Central memory CD8-positive, alpha-beta T cell (primary cell): Measurements from ENCODE around the gene SLC29A3.

Experiments
- ATAC-seq: fragments of 150-1000 bp; cut with Tn5 transposase; replicated peaks from 2 replicates; pipeline ENCODE4 v1.10.0; 2022; ENCODE audit warnings: mild to moderate bottlenecking, moderate FRiP score, moderate number of reproducible peaks; ENCODE audit not compliant: poor library complexity, severe bottlenecking; ENCODE audit errors: extremely low read depth
- DNase-seq, 2 donors: peaks; one replicate each; pipeline ENCODE4 v3.0.0; 2021; ENCODE audit warnings: low spot score in 2 of 2
- H3K27ac Mint-ChIP-seq: one replicate; pipeline ENCODE4 v1.8.0; 2022; ENCODE audit warnings: low read depth, mild to moderate bottlenecking, moderate library complexity, mixed read lengths
- H3K27me3 Mint-ChIP-seq: one replicate; pipeline ENCODE4 v1.8.0; 2022; ENCODE audit warnings: mixed read lengths
- H3K36me3 Mint-ChIP-seq: one replicate; pipeline ENCODE4 v1.8.0; 2022; ENCODE audit warnings: mild to moderate bottlenecking, moderate library complexity, mixed read lengths; ENCODE audit not compliant: insufficient read depth
- H3K4me1 Mint-ChIP-seq: one replicate; pipeline ENCODE4 v1.8.0; 2022; ENCODE audit warnings: mixed read lengths
- H3K4me3 Mint-ChIP-seq: one replicate; pipeline ENCODE4 v1.8.0; 2022; ENCODE audit warnings: mild to moderate bottlenecking, moderate library complexity, mixed read lengths
- H3K9me3 Mint-ChIP-seq: one replicate; pipeline ENCODE4 v1.8.0; 2022; ENCODE audit warnings: mixed read lengths

The SLC29A3 gene

GRCh38 chr10:71338728-71339495 lies 19.9 kb downstream of the SLC29A3 start:
- Mint-ChIP-seq H3K9me3 (no peaks in the 10 kb centered on the region), H3K4me1 (peaks cover 15% of the 10 kb centered on the region), H3K36me3 (peaks cover 14% of the 10 kb centered on the region), H3K27ac (no peak overlapping the region), H3K27me3 (no peaks in the 10 kb centered on the region), H3K4me3 (no peak overlapping the region)
- ATAC-seq, result no peak
- DNase-seq, result no peak

GRCh38 chr10:71339796-71340589 lies 20.9 kb downstream of the SLC29A3 start:
- ATAC-seq (no peak), DNase-seq (no peak)
- peaks cover 15% of the 10 kb centered on the region for H3K4me1 Mint-ChIP-seq
- H3K9me3 Mint-ChIP-seq, result no peaks in the 10 kb centered on the region
- H3K27ac Mint-ChIP-seq, result no peak overlapping the region
- no peak overlapping the region for H3K4me3 Mint-ChIP-seq
- no peaks in the 10 kb centered on the region for H3K27me3 Mint-ChIP-seq
- H3K36me3 Mint-ChIP-seq, result peaks cover 10% of the 10 kb centered on the region

- ATAC-seq (no peak), DNase-seq (no peak)
- H3K9me3 Mint-ChIP-seq, result no peaks in the 10 kb centered on the region
- no peak overlapping the region for H3K27ac Mint-ChIP-seq
- peaks cover 4% of the 10 kb centered on the region for H3K36me3 Mint-ChIP-seq
- peaks cover 13% of the 10 kb centered on the region for H3K4me1 Mint-ChIP-seq
- no peaks in the 10 kb centered on the region for H3K27me3 Mint-ChIP-seq
- H3K4me3 Mint-ChIP-seq, result no peak overlapping the region
Measured at GRCh38 chr10:71342573-71343391, 23.7 kb downstream of the SLC29A3 start.

GRCh38 chr10:71343392-71343773 lies 24.3 kb downstream of the SLC29A3 start:
- no peak overlapping the region for H3K27ac Mint-ChIP-seq
- peaks cover 13% of the 10 kb centered on the region for H3K4me1 Mint-ChIP-seq
- peaks cover 4% of the 10 kb centered on the region for H3K36me3 Mint-ChIP-seq

GRCh38 chr10:71344154-71344925 lies 25.3 kb downstream of the SLC29A3 start:
- no peak overlapping the region for H3K4me3 Mint-ChIP-seq
- H3K4me1 Mint-ChIP-seq, result peaks cover 13% of the 10 kb centered on the region
- peaks cover 4% of the 10 kb centered on the region for H3K36me3 Mint-ChIP-seq
- DNase-seq (no peak), ATAC-seq (no peak)
- H3K9me3 Mint-ChIP-seq, result no peaks in the 10 kb centered on the region
- H3K27me3 Mint-ChIP-seq, result no peaks in the 10 kb centered on the region
- no peak overlapping the region for H3K27ac Mint-ChIP-seq

More at GRCh38 chr10:71343392-71343773, 24.3 kb downstream of the SLC29A3 start:
- no peak for DNase-seq
- no peaks in the 10 kb centered on the region for H3K27me3 Mint-ChIP-seq
- no peaks in the 10 kb centered on the region for H3K9me3 Mint-ChIP-seq
- no peak for ATAC-seq
- H3K4me3 Mint-ChIP-seq, result no peak overlapping the region

GRCh38 chr10:71344993-71345480 lies 26.0 kb downstream of the SLC29A3 start:
- ATAC-seq (no peak), DNase-seq (no peak)
- H3K27me3 Mint-ChIP-seq, result no peaks in the 10 kb centered on the region
- no peak overlapping the region for H3K27ac Mint-ChIP-seq
- H3K4me1 Mint-ChIP-seq, result peaks cover 19% of the 10 kb centered on the region
- no peaks in the 10 kb centered on the region for H3K9me3 Mint-ChIP-seq
- no peak overlapping the region for H3K4me3 Mint-ChIP-seq
- H3K36me3 Mint-ChIP-seq, result peaks cover 4% of the 10 kb centered on the region

GRCh38 chr10:71345694-71346093 lies 26.6 kb downstream of the SLC29A3 start:
- no peak overlapping the region for H3K27ac Mint-ChIP-seq
- H3K4me3 Mint-ChIP-seq, result no peak overlapping the region
- ATAC-seq (no peak), DNase-seq (no peak)
- H3K36me3 Mint-ChIP-seq, result peaks cover 4% of the 10 kb centered on the region
- H3K27me3 Mint-ChIP-seq, result no peaks in the 10 kb centered on the region
- H3K4me1 Mint-ChIP-seq, result peaks cover 18% of the 10 kb centered on the region
- no peaks in the 10 kb centered on the region for H3K9me3 Mint-ChIP-seq

- Mint-ChIP-seq H3K9me3 (no peaks in the 10 kb centered on the region), H3K4me1 (peaks cover 25% of the 10 kb centered on the region), H3K27me3 (no peaks in the 10 kb centered on the region), H3K36me3 (peaks cover 4% of the 10 kb centered on the region), H3K4me3 (no peak overlapping the region), H3K27ac (no peak overlapping the region)
- DNase-seq (no peak), ATAC-seq (no peak)
Measured at GRCh38 chr10:71346731-71347130, 27.7 kb downstream of the SLC29A3 start.

- Mint-ChIP-seq H3K27me3 (no peaks in the 10 kb centered on the region), H3K4me1 (peaks cover 25% of the 10 kb centered on the region), H3K9me3 (no peaks in the 10 kb centered on the region), H3K4me3 (no peak overlapping the region), H3K27ac (no peak overlapping the region), H3K36me3 (peaks cover 6% of the 10 kb centered on the region)
- ATAC-seq (no peak), DNase-seq (no peak)
Measured at GRCh38 chr10:71347587-71348395, 28.7 kb downstream of the SLC29A3 start.

GRCh38 chr10:71348850-71349249 lies 29.8 kb downstream of the SLC29A3 start:
- Mint-ChIP-seq H3K4me1 (peaks cover 25% of the 10 kb centered on the region), H3K9me3 (no peaks in the 10 kb centered on the region), H3K4me3 (no peak overlapping the region), H3K36me3 (peaks cover 4% of the 10 kb centered on the region), H3K27me3 (no peaks in the 10 kb centered on the region), H3K27ac (no peak overlapping the region)
- ATAC-seq, result no peak
- no peak for DNase-seq

- ATAC-seq, result no peak
- H3K27ac Mint-ChIP-seq, result no peak overlapping the region
- peaks cover 25% of the 10 kb centered on the region for H3K4me1 Mint-ChIP-seq
- H3K4me3 Mint-ChIP-seq, result no peak overlapping the region
- H3K27me3 Mint-ChIP-seq, result no peaks in the 10 kb centered on the region
- no peaks in the 10 kb centered on the region for H3K9me3 Mint-ChIP-seq
- no peak for DNase-seq
- peaks cover 7% of the 10 kb centered on the region for H3K36me3 Mint-ChIP-seq
Measured at GRCh38 chr10:71349406-71349805, 30.3 kb downstream of the SLC29A3 start.
